H1 (cell line): ENCODE data around the gene COL17A1. TPM values are rescaled to one million over a fixed set of nuclear protein-coding genes. Genes with fewer than 3 reads are reported as not detected.

Experiments
- CTCF ChIA-PET: fragments of 300-600 bp; sonication (Branson Sonifier 250); formaldehyde crosslinking; loops from one replicate; lab custom pipeline; 2021; ENCODE audit not compliant: partially characterized antibody; lab: Charles Lee
- POLR2A ChIA-PET: fragments of 300-600 bp; sonication (Branson Sonifier 250); formaldehyde crosslinking; loops from one replicate; lab custom pipeline; 2021; ENCODE audit warnings: inconsistent platforms; ENCODE audit not compliant: partially characterized antibody; lab: Charles Lee
- DNase-seq, 2 experiments: peaks; one replicate each; pipeline versions ENCODE4 v3.0.0 to v3.0.0-alpha.2; 2010 to 2022; ENCODE audit warnings: low spot score in 2 of 2, low read depth in 1 of 2, mixed read lengths in 1 of 2
- FAIRE-seq: peaks from 2 replicates; lab custom pipeline; 2011; peaks lifted over from hg19 to GRCh38; lab: Jason Lieb, UNC
- H2AFZ ChIP-seq: 2 replicates; pipeline ENCODE4 v1.8.1; 2012; ENCODE audit warnings: low read length, inconsistent platforms
- H2AK5ac ChIP-seq: 2 replicates; pipeline ENCODE4 v1.6.1; 2013; ENCODE audit warnings: low read depth, low read length
- H2BK120ac ChIP-seq: replicated peaks from 2 replicates; pipeline ENCODE3; 2013; ENCODE audit warnings: low read depth, low read length, inconsistent platforms
- H2BK12ac ChIP-seq: 2 replicates; pipeline ENCODE4 v1.6.1; 2013; ENCODE audit warnings: low read depth, low read length
- H2BK15ac ChIP-seq: 2 replicates; pipeline ENCODE4 v1.6.1; 2013; ENCODE audit warnings: low read length
- H2BK20ac ChIP-seq: 2 replicates; pipeline ENCODE4 v1.6.1; 2013; ENCODE audit warnings: low read length
- H2BK5ac ChIP-seq: 2 replicates; pipeline ENCODE4 v1.6.1; 2013; ENCODE audit warnings: low read depth, low read length
- H3K14ac ChIP-seq: 2 replicates; pipeline ENCODE4 v1.6.1; 2013; ENCODE audit warnings: inconsistent platforms; ENCODE audit not compliant: insufficient read length
- H3K18ac ChIP-seq: 2 replicates; pipeline ENCODE4 v1.6.1; 2013; ENCODE audit warnings: low read length; ENCODE audit errors: extremely low read depth
- H3K23ac ChIP-seq: 2 replicates; pipeline ENCODE4 v1.6.1; 2013; ENCODE audit warnings: inconsistent platforms; ENCODE audit not compliant: insufficient read length
- H3K23me2 ChIP-seq: 2 replicates; pipeline ENCODE4 v1.6.1; 2013; ENCODE audit warnings: low read depth, low read length
- H3K27ac ChIP-seq: 2 replicates; pipeline ENCODE4 v1.6.1; 2011; ENCODE audit warnings: low read depth, low read length, inconsistent platforms
- H3K27me3 ChIP-seq, 4 experiments: replicated peaks in 1 of 4; 1 replicate in 1 of 4; 2 replicates in 3 of 4; pipeline versions ENCODE4 v1.6.1 to v1.8.1; 2011 to 2013; ENCODE audit warnings: low read length in 3 of 4, mild to moderate bottlenecking in 3 of 4, inconsistent platforms in 2 of 4, mixed read lengths in 2 of 4, moderate library complexity in 1 of 4; ENCODE audit not compliant: control insufficient read depth in 3 of 4, insufficient read depth in 3 of 4; ENCODE audit errors: extremely low read depth in 1 of 4
- H3K36me3 ChIP-seq, 4 experiments: 2 replicates each; pipeline versions ENCODE4 v1.6.1 to v1.8.1; 2011 to 2013; ENCODE audit warnings: mild to moderate bottlenecking in 4 of 4, low read length in 3 of 4, moderate library complexity in 2 of 4, control low read depth in 1 of 4, inconsistent platforms in 1 of 4; ENCODE audit not compliant: insufficient read depth in 4 of 4, control insufficient read depth in 2 of 4
- H3K4ac ChIP-seq: replicated peaks from 2 replicates; pipeline ENCODE3; 2013; ENCODE audit warnings: low read length, low read depth, mixed read lengths, inconsistent platforms; ENCODE audit not compliant: insufficient read length
- H3K4me1 ChIP-seq, 4 experiments: replicated peaks in 1 of 4; 1 replicate in 1 of 4; 2 replicates in 3 of 4; pipeline versions ENCODE4 v1.6.1 to v1.8.1; 2011 to 2013; ENCODE audit warnings: low read length in 3 of 4, inconsistent platforms in 2 of 4, mixed read lengths in 1 of 4; ENCODE audit not compliant: insufficient read depth in 4 of 4, control insufficient read depth in 3 of 4
- H3K4me2 ChIP-seq, 2 experiments: 2 replicates each; pipeline versions ENCODE4 v1.6.1 to v1.8.1; 2011 to 2013; ENCODE audit warnings: low read depth in 2 of 2, low read length in 2 of 2, control low read depth in 1 of 2, inconsistent platforms in 1 of 2, mild to moderate bottlenecking in 1 of 2; ENCODE audit not compliant: insufficient read depth in 1 of 2
- H3K4me3 ChIP-seq, 4 experiments: fragments of 200-600, 300-600 bp in 1 of 4; sonication (generic), shearing (Covaris generic), sonication (Bioruptor Twin) in 1 of 4; 2 replicates each; pipeline versions ENCODE4 v1.5.1 to v1.8.1; 2011 to 2016; ENCODE audit warnings: low read length in 4 of 4, low read depth in 3 of 4, control low read depth in 2 of 4, inconsistent platforms in 2 of 4, mild to moderate bottlenecking in 2 of 4, mixed read lengths in 1 of 4, moderate library complexity in 1 of 4; ENCODE audit not compliant: insufficient read depth in 2 of 4; ENCODE audit errors: extremely low read depth in 1 of 4
- H3K56ac ChIP-seq: replicated peaks from 2 replicates; pipeline ENCODE3; 2013; ENCODE audit warnings: low read depth, mild to moderate bottlenecking, mixed read lengths, low read length, inconsistent platforms; ENCODE audit not compliant: insufficient read length
- H3K79me1 ChIP-seq: 2 replicates; pipeline ENCODE4 v1.6.1; 2013; ENCODE audit warnings: low read depth, low read length, control low read depth
- H3K79me2 ChIP-seq, 2 experiments: 2 replicates each; pipeline versions ENCODE4 v1.6.1 to v1.8.1; 2012 to 2013; ENCODE audit warnings: low read length in 2 of 2, mild to moderate bottlenecking in 2 of 2, inconsistent platforms in 1 of 2; ENCODE audit not compliant: insufficient read depth in 2 of 2, control insufficient read depth in 1 of 2
- H3K9ac ChIP-seq, 4 experiments: replicated peaks in 1 of 4; 1 replicate in 1 of 4; 2 replicates in 3 of 4; pipeline versions ENCODE4 v1.6.1 to v1.8.1; 2011 to 2013; ENCODE audit warnings: low read depth in 3 of 4, low read length in 3 of 4, control low read depth in 2 of 4, mild to moderate bottlenecking in 2 of 4, moderate library complexity in 2 of 4, inconsistent platforms in 1 of 4; ENCODE audit errors: extremely low read depth in 1 of 4
- H3K9me3 ChIP-seq, 2 experiments: 2 replicates each; pipeline versions ENCODE4 v1.6.1 to v1.8.1; 2012 to 2013; ENCODE audit warnings: mild to moderate bottlenecking in 2 of 2, moderate library complexity in 2 of 2, control low read depth in 1 of 2, inconsistent platforms in 1 of 2, low read depth in 1 of 2, low read length in 1 of 2, mixed read lengths in 1 of 2; ENCODE audit not compliant: insufficient read depth in 2 of 2
- H4K20me1 ChIP-seq, 2 experiments: replicated peaks in 1 of 2; 2 replicates each; pipeline versions ENCODE3 to v1.8.1; 2011 to 2013; ENCODE audit warnings: inconsistent platforms in 2 of 2, low read length in 2 of 2, mild to moderate bottlenecking in 1 of 2; ENCODE audit not compliant: insufficient read depth in 2 of 2, control insufficient read depth in 1 of 2
- H4K5ac ChIP-seq: 2 replicates; pipeline ENCODE4 v1.6.1; 2013; ENCODE audit warnings: low read length, low read depth, mixed read lengths, inconsistent platforms; ENCODE audit not compliant: insufficient read length
- H4K8ac ChIP-seq: 2 replicates; pipeline ENCODE4 v1.8.0; 2013; ENCODE audit warnings: mild to moderate bottlenecking, moderate library complexity, low read length, inconsistent platforms; ENCODE audit not compliant: insufficient read depth; ENCODE audit errors: extremely low read depth
- H4K91ac ChIP-seq: replicated peaks from 2 replicates; pipeline ENCODE3; 2013; ENCODE audit warnings: low read length, mixed read lengths, inconsistent platforms; ENCODE audit not compliant: insufficient read length
- CBX5 ChIP-seq: fragments of 300-800, 300-1000 bp; sonication (generic); IDR thresholded peaks from 2 replicates; pipeline ENCODE4 v1.7.1; 2016; ENCODE audit warnings: antibody characterized with exemption, low read length, low read depth
- FOSL1 ChIP-seq: IDR thresholded peaks from 2 replicates; pipeline ENCODE4 v1.6.1; 2011; ENCODE audit warnings: mild to moderate bottlenecking, low read depth, low read length, moderate library complexity; ENCODE audit not compliant: insufficient read depth
- GABPA ChIP-seq: IDR thresholded peaks from 2 replicates; pipeline ENCODE4 v1.6.1; 2011; ENCODE audit warnings: mild to moderate bottlenecking, low read length, moderate library complexity, borderline replicate concordance; ENCODE audit not compliant: insufficient read depth
- GTF2F1 ChIP-seq: IDR thresholded peaks from 2 replicates; pipeline ENCODE4 v1.6.1; 2012; ENCODE audit warnings: low read depth, low read length, improper control_type of control experiment, borderline replicate concordance
- NRF1 ChIP-seq: IDR thresholded peaks from 2 replicates; pipeline ENCODE4 v1.6.1; 2011; ENCODE audit warnings: mild to moderate bottlenecking, low read depth, low read length, improper control_type of control experiment
- RNF2 ChIP-seq: fragments of 200-900, 300-1000 bp; sonication (generic); IDR thresholded peaks from 2 replicates; pipeline ENCODE4 v1.7.1; 2016; ENCODE audit warnings: borderline replicate concordance, low read depth, mild to moderate bottlenecking, antibody characterized with exemption, low read length; ENCODE audit not compliant: poor library complexity, severe bottlenecking; ENCODE audit errors: missing control alignments
- SAP30 ChIP-seq: fragments of 300-600 bp; sonication (generic); IDR thresholded peaks from 2 replicates; pipeline ENCODE4 v1.7.1; 2012; ENCODE audit warnings: low read length, moderate library complexity, mild to moderate bottlenecking, inconsistent platforms; ENCODE audit not compliant: insufficient read depth, insufficient replicate concordance
- SIRT6 ChIP-seq: IDR thresholded peaks from one replicate; pipeline ENCODE4 v1.7.1; 2012; ENCODE audit warnings: low read length, inconsistent platforms
- SIX5 ChIP-seq: IDR thresholded peaks from 2 replicates; pipeline ENCODE4 v1.6.1; 2011; ENCODE audit warnings: mild to moderate bottlenecking, low read depth, low read length
- TBP ChIP-seq: IDR thresholded peaks from 2 replicates; pipeline ENCODE4 v1.6.1; 2011; ENCODE audit warnings: low read depth, low read length, improper control_type of control experiment
- TCF12 ChIP-seq: IDR thresholded peaks from 2 replicates; pipeline ENCODE4 v1.6.1; 2011; ENCODE audit warnings: low read depth, mild to moderate bottlenecking, low read length
- WGBS, 2 experiments: shearing (Covaris generic) in 1 of 2; methylation state at CpG; one replicate each; pipeline versions ENCODE4 v1.1.6 to v1.1.7; 2013 to 2015; ENCODE audit warnings: low lambda C conversion rate in 2 of 2, mixed read lengths in 2 of 2, inconsistent platforms in 1 of 2, low coverage in 1 of 2, missing lambda C conversion rate in 1 of 2; ENCODE audit not compliant: insufficient replicate concordance in 2 of 2, insufficient coverage in 1 of 2, insufficient read length in 1 of 2; ENCODE audit errors: extremely low coverage in 1 of 2, missing lambda C conversion rate in 1 of 2; 5-methylcytosine and 5-hydroxymethylcytosine counted together
- polyA plus RNA-seq, 7 experiments: library from polyadenylated mRNA; depleted of rRNA in 3 of 7; stranded (reverse) in 5 of 7; unstranded in 2 of 7; fragments of >200 nt in 5 of 7; fragments of 200-250 nt in 2 of 7; gene quantifications; 1 replicate in 5 of 7; 2 replicates in 1 of 7; 4 replicates in 1 of 7; pipeline versions ENCODE4 v1.2.1 to v1.2.3, GENCODE V29; 2011 to 2013; ENCODE audit warnings: missing spikeins in 2 of 7, mixed read lengths in 2 of 7
- total RNA-seq: library from RNA; stranded (reverse); fragmentation: NEBNext Ultra II Directional; extraction: Animal tissue kit (Norgen Biotek cat#: 25700); gene quantifications from 2 replicates; pipeline ENCODE4 v1.2.1, GENCODE V29; 2021

COL17A1 gene
- total and polyA plus RNA-seq, 2 of the 8 experiments (the other 6 are each of a cell fraction or from before 2014, with no cell fraction given): 0.35 to 0.37 TPM

GRCh38 chr10:104109908-104110662 lies 24.4 kb upstream of the COL17A1 start:
- no peak overlapping the region for H3K56ac ChIP-seq
- no peak overlapping the region for H2BK15ac ChIP-seq
- no peak overlapping the region for H3K18ac ChIP-seq
- H3K4me1 ChIP-seq: peaks cover 0 to 2% (median 0%) of the 10 kb centered on the region in 4 experiments; a peak in 1 of 7 replicates
- H4K91ac ChIP-seq: no peak overlapping the region
- POLR2A ChIA-PET: interaction anchor here (4.7 kb wide), 1 partner anchor 12 kb away, joined by 19 read pairs; the partner anchor contains the start of gene SFR1
- H3K79me1 ChIP-seq: no peaks in the 10 kb centered on the region
- TF ChIP-seq GTF2F1 (no peak), SIX5 (no peak), TBP (no peak), NRF1 (no peak), SAP30 (no peak), FOSL1 (no peak), SIRT6 (no peak), CBX5 (no peak), RNF2 (no peak), GABPA (no peak), TCF12 (no peak)
- no peak overlapping the region for H3K9ac ChIP-seq
- FAIRE-seq: no peak
- no peaks in the 10 kb centered on the region for H4K20me1 ChIP-seq
- no peak overlapping the region for H3K23ac ChIP-seq
- H2AK5ac ChIP-seq: no peak overlapping the region
- H4K5ac ChIP-seq: no peak overlapping the region
- H3K4me2 ChIP-seq: no peak overlapping the region
- DNase-seq: no peak
- H3K9me3 ChIP-seq: no peaks in the 10 kb centered on the region; a peak in 1 of 4 replicates
- no peak overlapping the region for H3K4ac ChIP-seq
- WGBS, 2 experiments: 90% methylated on average over 3 of the region's 3 CpGs; no CpG with 5 or more reads in 1 of the 2 experiments
- CTCF ChIA-PET: interaction anchor here (1.0 to 1.5 kb wide), 3 partner anchors 11 to 82 kb away, joined by 3 to 6 read pairs (median 3); no protein-coding TSS in a partner anchor
- no peak overlapping the region for H3K4me3 ChIP-seq
- H2BK20ac ChIP-seq: no peak overlapping the region
- H3K79me2 ChIP-seq: no peaks in the 10 kb centered on the region
- no peaks in the 10 kb centered on the region for H3K23me2 ChIP-seq
- no peak overlapping the region for H2BK12ac ChIP-seq
- H3K14ac ChIP-seq: no peak overlapping the region
- H3K36me3 ChIP-seq: no peaks in the 10 kb centered on the region
- no peak overlapping the region for H2BK120ac ChIP-seq
- H2BK5ac ChIP-seq: no peak overlapping the region
- H2AFZ ChIP-seq: no peak overlapping the region
- no peak overlapping the region for H4K8ac ChIP-seq
- no peak overlapping the region for H3K27ac ChIP-seq
- no peaks in the 10 kb centered on the region for H3K27me3 ChIP-seq
